ENCODE data around the gene NXPH4. TPM values are rescaled to one million over a fixed set of nuclear protein-coding genes. Genes with fewer than 3 reads are reported as not detected.

Gene NXPH4
- total RNA-seq, 2 donors from 2014 or later: 0.81 TPM; not detected in 1

DNA sequence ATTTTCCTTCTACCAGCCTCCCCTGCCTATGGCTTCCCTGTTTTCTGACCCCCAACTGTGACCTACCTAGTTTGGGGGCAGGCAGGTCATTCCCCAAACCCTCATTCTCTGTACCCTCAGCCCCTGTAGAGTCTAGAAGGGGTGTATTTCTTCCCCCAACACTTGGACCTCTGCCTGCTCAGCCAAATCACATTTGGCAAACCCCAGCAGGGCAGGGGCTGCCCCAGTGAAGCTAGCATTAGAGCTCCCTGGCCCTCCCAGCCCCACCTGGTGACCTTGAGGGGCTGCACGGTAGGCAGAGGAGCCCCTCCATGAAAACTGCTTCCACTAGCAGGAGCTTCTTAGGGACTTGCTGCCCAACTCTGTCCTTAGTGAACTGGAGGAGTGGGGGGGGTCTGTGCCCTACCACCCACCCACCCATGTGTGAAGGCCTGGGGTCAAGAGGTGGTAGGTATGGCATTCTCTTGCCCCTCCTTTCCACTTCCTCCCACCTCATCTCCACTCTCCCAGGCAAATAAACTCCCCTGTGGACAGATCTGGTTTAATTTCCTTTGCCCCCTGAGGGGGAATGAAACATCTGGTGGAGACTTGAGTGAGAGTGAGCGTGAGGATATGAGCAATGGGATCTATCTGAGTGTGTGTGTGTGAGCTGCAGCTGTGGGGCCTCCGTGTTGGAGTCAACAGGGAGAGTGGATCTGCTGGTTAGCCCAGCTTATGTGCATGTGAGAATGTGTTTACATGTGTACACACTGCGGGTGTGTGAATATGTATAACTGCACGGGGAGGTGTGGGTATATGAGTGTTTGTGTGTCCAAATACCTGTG is 1.6 kb downstream of the NXPH4 start:
- TF ChIP-seq, protein P1, sequence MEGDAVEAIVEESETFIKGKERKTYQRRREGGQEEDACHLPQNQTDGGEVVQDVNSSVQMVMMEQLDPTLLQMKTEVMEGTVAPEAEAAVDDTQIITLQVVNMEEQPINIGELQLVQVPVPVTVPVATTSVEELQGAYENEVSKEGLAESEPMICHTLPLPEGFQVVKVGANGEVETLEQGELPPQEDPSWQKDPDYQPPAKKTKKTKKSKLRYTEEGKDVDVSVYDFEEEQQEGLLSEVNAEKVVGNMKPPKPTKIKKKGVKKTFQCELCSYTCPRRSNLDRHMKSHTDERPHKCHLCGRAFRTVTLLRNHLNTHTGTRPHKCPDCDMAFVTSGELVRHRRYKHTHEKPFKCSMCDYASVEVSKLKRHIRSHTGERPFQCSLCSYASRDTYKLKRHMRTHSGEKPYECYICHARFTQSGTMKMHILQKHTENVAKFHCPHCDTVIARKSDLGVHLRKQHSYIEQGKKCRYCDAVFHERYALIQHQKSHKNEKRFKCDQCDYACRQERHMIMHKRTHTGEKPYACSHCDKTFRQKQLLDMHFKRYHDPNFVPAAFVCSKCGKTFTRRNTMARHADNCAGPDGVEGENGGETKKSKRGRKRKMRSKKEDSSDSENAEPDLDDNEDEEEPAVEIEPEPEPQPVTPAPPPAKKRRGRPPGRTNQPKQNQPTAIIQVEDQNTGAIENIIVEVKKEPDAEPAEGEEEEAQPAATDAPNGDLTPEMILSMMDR (IDR thresholded peaks at IDR 0.05): no peak
- H3K4me1 ChIP-seq (ENCODE audit: control insufficient read depth in 1 of 2, low read depth in 2 of 2): peaks cover 13 to 40% of the 10 kb centered on the region in 2 donors
- ATAC-seq (ENCODE audit: insufficient number of reproducible peaks, low FRiP score, low read depth): no peak

DNA sequence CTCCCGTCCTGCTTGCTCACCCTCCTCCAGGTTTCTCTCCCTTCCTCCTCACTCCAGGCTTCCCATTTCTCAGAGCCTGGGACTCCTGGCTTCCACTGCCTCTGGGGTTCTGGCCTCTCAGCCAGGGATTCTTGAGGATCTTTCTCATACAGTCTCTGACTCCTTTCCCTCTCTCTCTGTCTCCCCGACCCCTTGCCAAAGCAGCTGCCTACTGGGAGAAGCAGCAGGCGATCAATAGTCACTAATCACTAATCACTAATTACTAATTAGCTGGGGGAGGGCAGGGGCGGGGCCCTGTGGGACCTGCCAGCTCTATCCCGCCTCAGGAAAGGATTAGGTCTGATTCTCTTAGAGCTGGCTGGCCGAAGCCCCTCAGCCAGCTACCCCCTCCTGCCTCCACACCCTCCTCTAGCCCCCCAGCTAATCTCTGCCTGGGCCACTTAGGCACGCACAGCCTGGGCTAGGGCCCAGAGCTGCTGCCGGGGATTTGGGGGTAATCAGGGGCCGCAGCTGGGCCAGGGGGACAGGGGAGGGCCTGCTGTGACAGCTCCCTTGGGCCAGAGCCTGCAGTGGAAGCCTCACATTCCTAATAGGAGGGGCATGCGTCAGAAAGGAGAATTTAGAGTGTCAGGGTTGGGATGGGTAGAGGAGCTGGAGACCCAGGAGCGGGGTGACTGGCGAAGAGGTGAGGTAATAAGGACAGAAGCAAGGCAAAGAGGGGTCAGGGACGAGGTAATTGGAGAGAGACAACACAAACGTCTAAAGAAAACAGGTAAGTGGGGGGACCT is 2.8 kb downstream of the NXPH4 start:
- no peaks in the 10 kb centered on the region for H3K9me3 ChIP-seq
- H3K4me3 ChIP-seq: no peak overlapping the region
- TF ChIP-seq, protein P1 (IDR thresholded peaks at IDR 0.05): no peak
- peaks cover 13 to 30% of the 10 kb centered on the region in 2 donors for H3K4me1 ChIP-seq (ENCODE audit: control insufficient read depth in 1 of 2, low read depth in 2 of 2)
- DNase-seq (ENCODE audit: low spot score) (no peak), ATAC-seq (ENCODE audit: insufficient number of reproducible peaks, low FRiP score, low read depth) (no peak)
- no peak overlapping the region for H3K27ac ChIP-seq
- H3K27me3 ChIP-seq (replicated peaks; ENCODE audit: insufficient read depth): peaks cover 23% of the 10 kb centered on the region
- no peaks in the 10 kb centered on the region for H3K36me3 ChIP-seq

More for the DNA sequence above, 1.6 kb downstream of the NXPH4 start:
- Histone ChIP-seq H3K4me3 (no peak overlapping the region), H3K27ac (no peak overlapping the region), H3K36me3 (no peaks in the 10 kb centered on the region), H3K9me3 (no peaks in the 10 kb centered on the region), H3K27me3 (replicated peaks; ENCODE audit: insufficient read depth) (peaks cover 15% of the 10 kb centered on the region)
- DNase-seq (ENCODE audit: low spot score): no peak

DNA sequence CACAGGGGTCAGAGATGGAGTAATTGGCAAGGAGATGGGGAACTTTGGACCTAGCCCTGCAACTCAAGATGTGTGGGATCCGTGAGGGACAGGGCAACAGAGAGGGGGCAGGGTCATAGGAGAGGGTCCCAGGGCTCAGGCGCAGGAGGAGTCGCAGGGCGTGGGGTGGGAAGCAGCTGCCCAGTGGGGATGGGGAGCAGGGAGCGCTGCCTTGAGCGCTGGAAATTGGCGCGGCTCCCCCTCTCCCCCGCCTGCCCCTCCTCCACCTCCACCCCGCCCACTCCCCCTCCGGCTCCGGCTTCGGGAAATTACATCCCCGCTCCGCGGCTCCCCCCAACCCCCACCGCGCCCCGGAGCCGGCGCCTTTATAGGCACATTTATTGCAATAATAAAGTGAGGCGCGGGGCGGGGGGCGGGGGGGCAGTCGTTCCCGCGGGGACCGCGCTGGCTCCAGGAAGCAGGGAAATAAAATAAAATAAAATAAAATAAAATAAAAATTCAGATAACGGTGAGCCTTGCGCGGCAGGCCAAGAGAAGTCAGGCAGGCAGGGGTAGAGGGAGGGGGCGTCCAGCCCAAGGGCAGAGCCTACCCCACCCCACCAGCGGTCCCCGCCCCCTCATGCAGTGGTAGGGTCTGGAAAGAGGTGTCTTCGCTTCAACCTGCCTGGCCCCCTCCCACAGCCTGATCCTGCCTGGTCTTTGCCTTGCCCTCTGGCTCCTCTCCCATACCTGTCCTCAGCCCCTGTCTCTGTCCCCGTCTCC is 3.6 kb downstream of the NXPH4 start:
- no peak overlapping the region for H3K4me3 ChIP-seq
- DNase-seq (ENCODE audit: low spot score): no peak
- peaks cover 24% of the 10 kb centered on the region for H3K27me3 ChIP-seq (replicated peaks; ENCODE audit: insufficient read depth)
- TF ChIP-seq, protein P1 (IDR thresholded peaks at IDR 0.05): no peak
- H3K36me3 ChIP-seq: no peaks in the 10 kb centered on the region
- no peaks in the 10 kb centered on the region for H3K9me3 ChIP-seq
- H3K27ac ChIP-seq: no peak overlapping the region
- peaks cover 13 to 25% of the 10 kb centered on the region in 2 donors for H3K4me1 ChIP-seq (ENCODE audit: control insufficient read depth in 1 of 2, low read depth in 2 of 2)
- no peak for ATAC-seq (ENCODE audit: insufficient number of reproducible peaks, low FRiP score, low read depth)

DNA sequence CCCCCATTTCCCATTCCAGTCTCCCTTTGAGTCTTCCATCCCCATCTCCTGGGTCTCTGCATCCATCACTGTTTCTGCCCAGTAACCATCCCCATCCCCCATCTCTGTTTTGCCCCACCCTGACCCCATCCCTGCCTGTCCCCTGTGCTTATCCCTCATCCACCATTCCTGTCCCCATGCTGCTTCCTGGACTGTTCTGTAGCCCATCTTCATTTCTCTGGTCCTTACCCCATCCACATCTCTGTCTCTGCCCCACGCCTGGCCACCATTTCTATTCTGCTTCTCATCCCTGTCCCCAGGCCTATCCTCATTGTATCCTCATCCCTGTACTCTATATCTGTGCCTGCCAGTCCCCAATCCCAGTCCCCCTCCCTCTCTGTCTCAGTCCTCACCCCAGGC is 4.2 kb downstream of the NXPH4 start:
- TF ChIP-seq, protein P1 (IDR thresholded peaks at IDR 0.05): no peak
- Histone ChIP-seq H3K27me3 (replicated peaks; ENCODE audit: insufficient read depth) (peaks cover 27% of the 10 kb centered on the region), H3K4me1 (ENCODE audit: control insufficient read depth in 1 of 2, low read depth in 2 of 2) (peaks cover 8 to 19% of the 10 kb centered on the region in 2 donors), H3K9me3 (no peaks in the 10 kb centered on the region), H3K27ac (no peak overlapping the region), H3K36me3 (no peaks in the 10 kb centered on the region), H3K4me3 (no peak overlapping the region)
- DNase-seq (ENCODE audit: low spot score): no peak
- ATAC-seq (ENCODE audit: insufficient number of reproducible peaks, low FRiP score, low read depth): no peak
